H4 (cell line): ENCODE measurements around the gene NFIA. TPM values are rescaled to one million over a fixed set of nuclear protein-coding genes. Genes with fewer than 3 reads are reported as not detected.

Experiments used
- DNase-seq: peaks from one replicate; pipeline ENCODE4 v3.0.0-alpha.2; 2015; ENCODE audit warnings: low spot score
- total RNA-seq: library from RNA; depleted of rRNA; stranded (reverse); fragments of >200 nt; shearing (Covaris generic); gene quantifications from 2 replicates; pipeline ENCODE4 v1.2.3, GENCODE V29; 2014

Gene NFIA
- total RNA-seq, 1 experiment from 2014 or later: 7.4 TPM

- no peak for DNase-seq
These were observed 100.1 kb downstream of the NFIA start for GRCh38 chr1:61182480-61182879.

- DNase-seq: peak; percentile 58
These were observed 101.2 kb downstream of the NFIA start for GRCh38 chr1:61183471-61184039.

- peak; percentile 38 for DNase-seq
These were observed 101.8 kb downstream of the NFIA start for GRCh38 chr1:61184040-61184713.

DNA sequence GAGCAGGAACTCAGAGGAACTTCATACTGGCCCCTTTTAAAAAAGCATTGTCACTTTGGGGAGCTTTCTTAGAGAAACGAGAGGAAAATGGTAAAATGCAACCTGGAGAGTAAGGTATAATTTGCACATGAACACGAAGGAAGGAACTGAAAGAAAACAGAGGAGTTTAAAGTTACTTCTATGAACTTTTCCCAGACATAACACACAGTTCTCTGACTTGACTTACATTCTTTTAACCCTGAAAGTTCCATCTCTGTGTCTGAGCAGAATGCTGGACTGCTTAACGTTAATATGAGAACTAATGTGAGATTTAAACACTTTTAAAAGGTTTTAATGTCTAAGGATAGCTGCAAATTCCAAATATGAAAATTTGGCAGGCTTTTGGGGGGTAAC is 102.3 kb downstream of the NFIA start:
- no peak for DNase-seq

DNA sequence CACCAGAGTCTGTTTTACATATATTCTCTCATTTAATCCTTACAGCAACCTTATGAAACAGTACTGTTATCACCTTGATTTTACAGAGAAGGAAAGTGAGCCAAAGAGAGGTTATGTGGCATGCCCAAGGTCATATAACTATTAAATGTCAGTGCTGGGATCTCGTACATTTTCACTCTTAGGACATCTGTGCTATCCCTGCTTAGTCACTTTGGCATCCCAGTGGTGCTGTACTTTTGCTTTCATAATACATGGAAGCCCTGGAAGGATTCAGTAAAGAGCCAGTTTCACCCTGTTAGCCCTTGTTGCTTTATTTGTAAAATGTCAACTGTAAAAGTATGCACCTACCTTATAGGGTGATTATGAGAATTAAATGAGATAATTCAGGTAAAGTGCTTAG is 104.4 kb downstream of the NFIA start:
- DNase-seq: no peak

DNA sequence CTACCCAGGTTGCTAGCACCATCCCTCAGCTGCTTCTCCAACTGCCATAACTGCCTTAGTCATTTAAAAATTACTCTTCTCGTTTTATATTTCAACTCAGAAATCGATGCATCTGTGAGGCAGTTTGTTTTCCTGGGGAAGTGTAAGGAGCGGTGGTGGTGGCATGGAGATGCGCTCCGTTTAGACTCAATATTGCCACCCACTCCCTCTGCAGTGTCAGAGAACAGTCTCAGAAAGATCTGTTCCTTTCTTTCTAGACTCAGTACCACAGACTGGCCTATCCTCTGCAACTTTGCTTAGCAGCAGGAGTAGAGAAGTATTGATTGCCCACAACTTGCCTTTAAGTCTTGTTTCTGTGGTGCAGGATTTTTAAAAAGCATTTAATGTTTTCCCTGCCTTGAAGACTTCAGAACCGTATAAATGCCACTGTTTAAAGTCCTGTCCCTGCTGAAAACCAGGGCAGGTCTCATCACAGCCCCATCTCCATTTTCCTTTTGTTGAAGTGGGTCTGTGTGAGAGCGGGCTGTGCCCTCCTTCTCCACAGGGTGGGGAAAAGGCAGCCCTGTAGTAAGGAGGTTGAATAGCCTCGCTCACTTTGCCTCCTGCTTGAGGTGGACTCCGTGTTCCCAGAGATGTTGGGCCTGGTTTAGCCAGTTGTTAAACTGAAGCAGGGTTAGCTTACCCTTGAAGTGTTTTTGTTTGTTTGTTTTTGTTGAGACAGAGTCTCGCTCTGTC is 105.2 kb downstream of the NFIA start:
- DNase-seq: no peak

- no peak for DNase-seq
These were observed 107.8 kb downstream of the NFIA start for GRCh38 chr1:61190153-61190552.

GRCh38 chr1:61190618-61191432 is 108.5 kb downstream of the NFIA start:
- no peak for DNase-seq

DNA sequence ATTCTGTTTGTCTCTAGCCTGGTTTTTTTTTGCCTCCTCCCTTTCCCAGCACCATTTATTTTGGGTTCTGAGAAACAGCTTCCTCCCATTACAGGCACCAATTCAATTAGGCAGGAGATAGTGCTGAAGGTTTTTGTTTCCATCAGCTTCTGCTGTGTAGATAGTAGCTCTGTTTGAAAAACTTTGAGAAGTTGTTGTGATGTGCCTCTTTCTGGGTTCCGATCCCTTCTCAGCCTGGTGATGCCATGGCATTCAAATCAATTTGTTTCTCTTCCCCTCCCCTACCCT is 109.0 kb downstream of the NFIA start:
- no peak for DNase-seq

DNA sequence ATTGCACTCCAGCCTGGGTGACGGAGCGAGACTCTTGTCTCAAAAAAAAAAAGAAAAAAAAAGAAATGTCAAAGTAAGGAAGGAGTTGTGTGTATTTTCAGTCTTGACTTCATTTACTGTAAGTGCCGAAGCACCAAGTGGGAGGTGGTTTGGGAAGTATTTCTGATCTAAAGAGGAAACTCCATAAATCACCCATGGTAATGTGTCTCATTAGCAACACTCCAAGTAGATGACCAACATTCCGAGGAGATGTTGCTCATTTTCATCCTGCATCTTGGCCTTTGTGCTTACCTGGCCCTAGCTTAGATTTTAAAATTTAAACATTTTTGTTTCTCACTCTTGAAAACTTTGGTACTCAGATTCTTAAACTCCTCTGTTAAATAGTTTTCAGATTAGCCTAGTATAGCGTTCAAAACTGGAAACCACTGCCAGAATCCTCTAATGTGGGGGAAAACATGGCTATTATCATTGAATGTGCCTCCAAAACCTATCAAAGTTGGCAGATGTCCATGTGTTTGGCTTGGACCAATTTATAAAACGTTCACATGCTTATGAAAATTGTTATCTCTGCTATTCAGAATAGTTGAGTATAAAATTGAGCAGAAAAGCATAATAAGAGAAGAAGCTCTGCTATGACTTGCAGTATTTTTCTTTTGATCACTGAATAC is 110.4 kb downstream of the NFIA start:
- DNase-seq: no peak

- no peak for DNase-seq
These were observed 111.4 kb downstream of the NFIA start for GRCh38 chr1:61193808-61194207.

DNA sequence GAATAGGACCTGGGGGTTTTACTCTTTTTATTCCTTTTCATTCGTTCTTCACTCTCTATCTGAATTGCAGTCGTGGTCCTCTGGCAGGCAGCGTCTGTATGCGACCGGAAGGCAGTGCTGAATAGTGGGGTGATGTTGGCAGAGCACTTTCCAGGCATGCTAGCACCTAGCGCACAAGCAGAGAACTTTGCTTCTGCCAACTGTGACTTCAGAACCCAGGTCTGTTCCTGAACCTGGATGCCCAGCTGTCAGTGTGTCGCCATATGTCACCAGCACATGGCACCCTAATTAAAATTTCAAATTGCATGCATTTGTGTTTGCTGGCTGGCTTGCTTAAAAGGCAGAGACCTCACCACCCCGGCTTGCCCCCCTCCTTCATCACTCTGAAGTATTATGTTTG is 116.2 kb downstream of the NFIA start:
- DNase-seq: no peak

GRCh38 chr1:61201035-61201434 is 118.7 kb downstream of the NFIA start:
- no peak for DNase-seq

GRCh38 chr1:61202854-61203598 is 120.7 kb downstream of the NFIA start:
- no peak for DNase-seq

DNA sequence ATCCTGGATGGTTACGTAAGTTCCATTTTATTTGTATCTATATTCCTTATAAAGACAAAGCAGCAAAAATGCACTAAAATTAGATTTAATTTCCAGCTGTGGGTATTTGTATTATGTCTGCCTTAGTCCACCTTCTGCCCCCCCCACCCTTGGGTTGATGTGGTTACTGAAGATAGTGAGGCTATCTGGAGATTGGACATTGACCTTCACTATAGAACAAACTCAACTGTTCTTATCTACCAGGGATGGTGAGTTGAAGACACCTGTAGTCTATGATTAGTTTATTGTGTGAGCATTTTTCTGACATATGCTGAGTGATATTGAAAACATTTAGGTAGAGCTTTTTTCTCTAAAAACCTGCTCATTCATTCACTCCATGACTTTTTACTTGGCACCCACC is 122.2 kb downstream of the NFIA start:
- DNase-seq: no peak

DNA sequence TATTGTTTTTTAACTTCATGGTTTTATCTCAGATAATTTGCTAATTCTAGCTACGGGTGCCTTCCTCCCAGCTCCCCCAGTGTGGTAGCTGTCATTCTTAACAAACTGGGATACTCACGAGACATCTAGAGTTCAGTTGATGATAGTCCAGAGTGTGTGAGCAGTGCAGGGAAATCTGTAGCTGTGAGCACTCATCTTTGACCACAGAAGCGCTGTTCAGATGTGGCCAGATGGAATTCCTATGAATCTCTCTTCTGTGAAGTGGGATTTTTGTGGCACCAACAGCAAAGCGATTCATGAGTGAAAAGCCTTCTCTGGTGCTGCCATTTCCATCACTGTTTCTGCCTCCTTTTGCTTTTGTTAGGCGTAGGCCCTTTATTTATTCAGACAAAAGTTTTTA is 125.1 kb downstream of the NFIA start:
- DNase-seq: no peak

- DNase-seq: no peak
These were observed 125.8 kb downstream of the NFIA start for GRCh38 chr1:61208172-61208571.

DNA sequence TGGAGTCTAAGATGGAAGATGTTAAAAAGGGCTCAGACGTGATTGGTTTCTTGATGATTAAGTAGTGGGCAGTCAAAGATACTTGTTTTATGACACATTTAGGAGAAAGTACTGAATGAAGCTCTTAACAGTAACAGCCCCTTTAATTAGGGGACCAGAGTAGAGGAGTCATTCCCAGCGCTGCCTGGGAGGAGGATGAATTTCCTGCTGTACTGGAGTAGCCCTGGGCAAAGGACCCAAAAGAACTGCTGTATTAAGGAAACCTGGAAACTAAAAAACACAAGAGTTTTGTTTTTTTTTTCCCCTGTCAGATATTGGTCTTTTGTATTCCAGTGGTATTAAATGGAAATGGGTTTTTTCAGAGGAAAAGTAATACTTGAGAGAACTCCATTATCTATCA is 126.5 kb downstream of the NFIA start:
- DNase-seq: no peak

GRCh38 chr1:61210435-61211154 is 128.2 kb downstream of the NFIA start:
- no peak for DNase-seq

DNA sequence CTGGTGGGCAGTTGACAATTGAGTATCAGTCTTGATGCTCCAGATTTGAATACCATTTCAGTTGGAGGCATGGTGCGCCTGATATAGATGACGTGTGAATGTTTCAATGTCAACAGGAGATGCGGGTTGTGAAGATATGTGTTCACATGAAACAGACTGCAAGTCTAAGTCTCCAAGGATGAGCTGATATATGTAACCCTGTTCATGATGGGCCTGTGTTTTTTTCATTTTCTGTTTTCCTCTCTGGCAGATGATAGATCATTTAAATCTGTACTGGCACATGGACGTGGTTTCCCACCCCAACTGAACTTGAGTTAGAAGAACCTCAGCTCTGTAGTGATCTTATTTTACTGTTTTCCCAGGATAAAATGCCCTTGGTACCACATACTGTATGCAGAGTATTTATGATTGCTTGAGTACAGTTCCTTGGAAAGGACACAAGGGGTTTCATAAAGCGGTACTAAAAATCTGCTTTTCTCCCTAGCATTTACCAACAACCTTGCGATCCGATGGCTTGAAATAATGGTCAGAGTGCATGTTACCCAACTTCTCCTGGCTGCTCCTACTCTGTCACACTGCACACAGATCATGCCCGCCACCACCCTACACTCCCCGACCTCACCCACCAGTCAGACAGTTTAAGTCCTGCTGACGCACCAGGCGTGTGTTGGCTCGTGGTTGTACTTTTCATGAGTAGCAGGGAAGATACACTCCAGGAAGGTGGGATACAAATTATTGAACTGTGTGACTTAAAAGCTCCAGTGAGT is 131.1 kb downstream of the NFIA start:
- DNase-seq: no peak
